SK-N-SH treated with all-trans-retinoic acid at 6 μM for 48 hours (cell line): ENCODE results near the gene EDEM1.
"Not testable (repeated sequence)": the region's sequence is repeated elsewhere in the genome, so short reads cannot be mapped to it uniquely, and the experiment has no call there.

ENCODE experiments used
- ATAC-seq: fragments of 200-7000 bp; cut with Tn5 transposase; 3 replicates; pipeline ENCODE4 v1.9.1; 2020; ENCODE audit warnings: mild to moderate bottlenecking, moderate library complexity
- ARNTL ChIP-seq: fragments of 450-650 bp; formaldehyde crosslinking; IDR thresholded peaks from 2 replicates; pipeline ENCODE4 v1.5.0; 2020; ENCODE audit warnings: low read depth, mild to moderate bottlenecking, moderate library complexity, borderline replicate concordance
- BACH2 ChIP-seq: fragments of 250-450 bp; sonication (Bioruptor Pico); IDR thresholded peaks from 2 replicates; pipeline ENCODE4 v1.9.0; 2021; ENCODE audit warnings: mild to moderate bottlenecking, borderline replicate concordance
- CSDC2 ChIP-seq: fragments of 250-450 bp; sonication (Bioruptor Pico); IDR thresholded peaks from 2 replicates; pipeline ENCODE4 v1.5.0; 2020; ENCODE audit warnings: mild to moderate bottlenecking, moderate library complexity
- ESRRG ChIP-seq: fragments of 250-450 bp; sonication (Bioruptor Pico); IDR thresholded peaks from 2 replicates; pipeline ENCODE4 v1.6.1; 2021; ENCODE audit warnings: mild to moderate bottlenecking
- GLIS3 ChIP-seq: fragments of 250-450 bp; sonication (Bioruptor Pico); IDR thresholded peaks from 2 replicates; pipeline ENCODE4 v1.5.0; 2020; ENCODE audit warnings: mild to moderate bottlenecking, moderate library complexity
- ISL1 ChIP-seq: fragments of 250-450 bp; sonication (Bioruptor Pico); IDR thresholded peaks from 2 replicates; pipeline ENCODE4 v2.1.2; 2022; ENCODE audit warnings: mild to moderate bottlenecking, moderate library complexity
- OSR1 ChIP-seq: fragments of 250-450 bp; sonication (Bioruptor Pico); IDR thresholded peaks from 2 replicates; pipeline ENCODE4 v1.8.0; 2022; ENCODE audit warnings: moderate library complexity, mild to moderate bottlenecking, inconsistent platforms
- RARB ChIP-seq: fragments of 250-450 bp; sonication (Bioruptor Pico); IDR thresholded peaks from 2 replicates; pipeline ENCODE4 v1.8.0; 2021; ENCODE audit warnings: mild to moderate bottlenecking, moderate library complexity
- TCF4 ChIP-seq: fragments of 250-450 bp; sonication (Bioruptor Pico); IDR thresholded peaks from 2 replicates; pipeline ENCODE4 v1.8.0; 2021; ENCODE audit warnings: mild to moderate bottlenecking, moderate library complexity, borderline replicate concordance
- TOX ChIP-seq: fragments of 250-450 bp; sonication (Bioruptor Pico); IDR thresholded peaks from 2 replicates; pipeline ENCODE4 v1.8.0; 2021; ENCODE audit warnings: mild to moderate bottlenecking, moderate library complexity, borderline replicate concordance
- ZC3H10 ChIP-seq: fragments of 250-450 bp; sonication (Bioruptor Pico); IDR thresholded peaks from 2 replicates; pipeline ENCODE4 v1.5.1; 2021; ENCODE audit warnings: mild to moderate bottlenecking, moderate library complexity
- ZFP3 ChIP-seq: fragments of 250-450 bp; sonication (Bioruptor Pico); IDR thresholded peaks from 2 replicates; pipeline ENCODE4 v1.5.0; 2020; ENCODE audit warnings: mild to moderate bottlenecking, moderate library complexity
- ZFP30 ChIP-seq: fragments of 450-650 bp; formaldehyde crosslinking; IDR thresholded peaks from 2 replicates; pipeline ENCODE4 v1.5.0; 2022; ENCODE audit warnings: mild to moderate bottlenecking, moderate library complexity
- ZNF565 ChIP-seq: fragments of 450-650 bp; formaldehyde crosslinking; conservative IDR thresholded peaks from 2 replicates; pipeline ENCODE4 v1.5.0; 2020; ENCODE audit warnings: low read depth, mild to moderate bottlenecking, moderate library complexity
- ZNF8 ChIP-seq: fragments of 450-650 bp; formaldehyde crosslinking; IDR thresholded peaks from 2 replicates; pipeline ENCODE4 v1.5.0; 2020; ENCODE audit warnings: mild to moderate bottlenecking, moderate library complexity
- TF ChIP-seq, protein P1 (sequence below): fragments of 250-450 bp; sonication (Bioruptor Pico); IDR thresholded peaks from 2 replicates; pipeline ENCODE4 v1.8.0; 2020; ENCODE audit warnings: mild to moderate bottlenecking, moderate library complexity, borderline replicate concordance
- TF ChIP-seq, protein P2 (sequence below): fragments of 250-450 bp; sonication (Bioruptor Pico); IDR thresholded peaks from 2 replicates; pipeline ENCODE4 v1.5.0; 2020; ENCODE audit warnings: mild to moderate bottlenecking, moderate library complexity
- TF ChIP-seq, protein P3 (sequence below): fragments of 250-450 bp; sonication (Bioruptor Pico); IDR thresholded peaks from 2 replicates; pipeline ENCODE4 v1.8.0; 2021; ENCODE audit warnings: low read depth, mild to moderate bottlenecking, moderate library complexity, borderline replicate concordance
- TF ChIP-seq, protein P4 (sequence below): fragments of 250-450 bp; sonication (Bioruptor Pico); IDR thresholded peaks from 2 replicates; pipeline ENCODE4 v1.5.1; 2020; ENCODE audit warnings: low read depth, mild to moderate bottlenecking, moderate library complexity
- TF ChIP-seq, protein P5 (sequence below): fragments of 250-450 bp; sonication (Bioruptor Pico); IDR thresholded peaks from 2 replicates; pipeline ENCODE4 v1.5.1; 2021; ENCODE audit warnings: mild to moderate bottlenecking, moderate library complexity

The EDEM1 gene

DNA sequence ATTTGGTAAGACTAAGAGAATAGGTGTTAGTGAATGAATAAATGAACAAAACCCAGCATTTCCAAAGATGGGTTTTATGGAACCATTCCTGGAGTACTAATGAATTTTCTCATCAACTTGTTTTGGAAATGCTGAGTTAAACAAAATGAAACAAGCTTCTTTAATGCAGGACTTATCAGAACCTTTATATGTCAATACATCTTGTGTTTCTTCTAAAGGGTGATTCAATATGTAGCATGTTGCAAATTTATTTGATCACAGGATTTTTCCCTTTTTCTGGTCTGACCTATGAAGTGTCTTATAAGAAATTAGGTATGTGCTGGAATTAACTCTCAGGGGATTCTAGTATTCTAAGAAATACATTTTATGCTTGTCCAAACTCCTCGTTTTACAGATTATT is 53.2 kb downstream of the EDEM1 start:
- no peak for ATAC-seq
- TF ChIP-seq OSR1 (no peak), ZNF8 (CRISPR knock-in tag) (no peak), GLIS3 (CRISPR knock-in tag) (no peak), TOX (CRISPR knock-in tag) (no peak), ZNF565 (CRISPR knock-in tag) (no peak), ESRRG (CRISPR knock-in tag) (no peak), ISL1 (CRISPR knock-in tag) (no peak), CSDC2 (CRISPR knock-in tag) (no peak)
- TF ChIP-seq, protein P1, sequence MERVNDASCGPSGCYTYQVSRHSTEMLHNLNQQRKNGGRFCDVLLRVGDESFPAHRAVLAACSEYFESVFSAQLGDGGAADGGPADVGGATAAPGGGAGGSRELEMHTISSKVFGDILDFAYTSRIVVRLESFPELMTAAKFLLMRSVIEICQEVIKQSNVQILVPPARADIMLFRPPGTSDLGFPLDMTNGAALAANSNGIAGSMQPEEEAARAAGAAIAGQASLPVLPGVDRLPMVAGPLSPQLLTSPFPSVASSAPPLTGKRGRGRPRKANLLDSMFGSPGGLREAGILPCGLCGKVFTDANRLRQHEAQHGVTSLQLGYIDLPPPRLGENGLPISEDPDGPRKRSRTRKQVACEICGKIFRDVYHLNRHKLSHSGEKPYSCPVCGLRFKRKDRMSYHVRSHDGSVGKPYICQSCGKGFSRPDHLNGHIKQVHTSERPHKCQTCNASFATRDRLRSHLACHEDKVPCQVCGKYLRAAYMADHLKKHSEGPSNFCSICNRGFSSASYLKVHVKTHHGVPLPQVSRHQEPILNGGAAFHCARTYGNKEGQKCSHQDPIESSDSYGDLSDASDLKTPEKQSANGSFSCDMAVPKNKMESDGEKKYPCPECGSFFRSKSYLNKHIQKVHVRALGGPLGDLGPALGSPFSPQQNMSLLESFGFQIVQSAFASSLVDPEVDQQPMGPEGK (CRISPR knock-in tag), result no peak
- TF ChIP-seq, protein P2, sequence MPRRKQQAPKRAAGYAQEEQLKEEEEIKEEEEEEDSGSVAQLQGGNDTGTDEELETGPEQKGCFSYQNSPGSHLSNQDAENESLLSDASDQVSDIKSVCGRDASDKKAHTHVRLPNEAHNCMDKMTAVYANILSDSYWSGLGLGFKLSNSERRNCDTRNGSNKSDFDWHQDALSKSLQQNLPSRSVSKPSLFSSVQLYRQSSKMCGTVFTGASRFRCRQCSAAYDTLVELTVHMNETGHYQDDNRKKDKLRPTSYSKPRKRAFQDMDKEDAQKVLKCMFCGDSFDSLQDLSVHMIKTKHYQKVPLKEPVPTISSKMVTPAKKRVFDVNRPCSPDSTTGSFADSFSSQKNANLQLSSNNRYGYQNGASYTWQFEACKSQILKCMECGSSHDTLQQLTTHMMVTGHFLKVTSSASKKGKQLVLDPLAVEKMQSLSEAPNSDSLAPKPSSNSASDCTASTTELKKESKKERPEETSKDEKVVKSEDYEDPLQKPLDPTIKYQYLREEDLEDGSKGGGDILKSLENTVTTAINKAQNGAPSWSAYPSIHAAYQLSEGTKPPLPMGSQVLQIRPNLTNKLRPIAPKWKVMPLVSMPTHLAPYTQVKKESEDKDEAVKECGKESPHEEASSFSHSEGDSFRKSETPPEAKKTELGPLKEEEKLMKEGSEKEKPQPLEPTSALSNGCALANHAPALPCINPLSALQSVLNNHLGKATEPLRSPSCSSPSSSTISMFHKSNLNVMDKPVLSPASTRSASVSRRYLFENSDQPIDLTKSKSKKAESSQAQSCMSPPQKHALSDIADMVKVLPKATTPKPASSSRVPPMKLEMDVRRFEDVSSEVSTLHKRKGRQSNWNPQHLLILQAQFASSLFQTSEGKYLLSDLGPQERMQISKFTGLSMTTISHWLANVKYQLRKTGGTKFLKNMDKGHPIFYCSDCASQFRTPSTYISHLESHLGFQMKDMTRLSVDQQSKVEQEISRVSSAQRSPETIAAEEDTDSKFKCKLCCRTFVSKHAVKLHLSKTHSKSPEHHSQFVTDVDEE (CRISPR knock-in tag), result no peak
- TF ChIP-seq, protein P3, sequence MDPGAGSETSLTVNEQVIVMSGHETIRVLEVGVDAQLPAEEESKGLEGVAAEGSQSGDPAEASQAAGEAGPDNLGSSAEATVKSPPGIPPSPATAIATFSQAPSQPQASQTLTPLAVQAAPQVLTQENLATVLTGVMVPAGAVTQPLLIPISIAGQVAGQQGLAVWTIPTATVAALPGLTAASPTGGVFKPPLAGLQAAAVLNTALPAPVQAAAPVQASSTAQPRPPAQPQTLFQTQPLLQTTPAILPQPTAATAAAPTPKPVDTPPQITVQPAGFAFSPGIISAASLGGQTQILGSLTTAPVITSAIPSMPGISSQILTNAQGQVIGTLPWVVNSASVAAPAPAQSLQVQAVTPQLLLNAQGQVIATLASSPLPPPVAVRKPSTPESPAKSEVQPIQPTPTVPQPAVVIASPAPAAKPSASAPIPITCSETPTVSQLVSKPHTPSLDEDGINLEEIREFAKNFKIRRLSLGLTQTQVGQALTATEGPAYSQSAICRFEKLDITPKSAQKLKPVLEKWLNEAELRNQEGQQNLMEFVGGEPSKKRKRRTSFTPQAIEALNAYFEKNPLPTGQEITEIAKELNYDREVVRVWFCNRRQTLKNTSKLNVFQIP (CRISPR knock-in tag), result no peak

DNA sequence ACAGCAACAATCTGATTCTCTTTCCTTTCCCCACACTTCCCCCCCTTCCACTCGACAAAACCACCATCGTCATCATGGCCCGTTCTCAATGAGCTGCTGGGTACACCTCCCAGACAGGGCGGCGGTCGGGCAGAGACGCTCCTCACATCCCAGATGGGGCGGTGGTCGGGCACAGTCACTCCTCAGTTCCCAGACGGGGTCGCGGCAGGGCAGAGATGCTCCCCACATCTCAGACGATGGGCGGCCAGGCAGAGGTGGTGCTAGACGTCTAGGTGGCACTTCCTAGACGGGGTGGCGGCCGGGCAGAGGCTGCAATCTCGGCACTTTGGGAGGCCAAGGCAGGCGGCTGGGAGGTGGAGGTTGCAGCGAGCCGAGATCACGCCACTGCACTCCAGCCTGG is 55.3 kb downstream of the EDEM1 start:
- ATAC-seq, result not testable (repeated sequence)

DNA sequence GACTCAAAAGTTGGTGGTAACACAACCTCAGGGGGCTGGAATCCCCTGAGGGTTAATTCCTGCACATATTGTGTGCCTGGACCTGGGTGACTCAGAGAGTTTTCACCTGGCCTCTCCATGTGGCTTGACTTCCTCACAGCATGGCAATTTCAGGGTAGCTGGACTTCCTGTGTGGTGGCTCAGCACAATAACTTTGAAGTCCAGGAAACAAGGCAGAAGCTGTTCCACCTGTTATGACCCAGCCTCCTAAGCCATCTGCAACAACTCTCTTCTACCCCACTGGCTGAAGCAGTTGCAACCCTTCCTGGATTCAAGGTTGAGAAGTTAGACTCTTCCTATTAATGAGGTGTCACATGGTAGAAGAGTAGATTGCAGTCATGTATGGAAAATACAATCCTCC is 58.4 kb downstream of the EDEM1 start:
- no peak for ATAC-seq
- TF ChIP-seq OSR1 (no peak), ZNF565 (CRISPR knock-in tag) (no peak), ISL1 (CRISPR knock-in tag) (no peak), ARNTL (CRISPR knock-in tag) (no peak), CSDC2 (CRISPR knock-in tag) (no peak)
- TF ChIP-seq, protein P3 (CRISPR knock-in tag), result no peak

DNA sequence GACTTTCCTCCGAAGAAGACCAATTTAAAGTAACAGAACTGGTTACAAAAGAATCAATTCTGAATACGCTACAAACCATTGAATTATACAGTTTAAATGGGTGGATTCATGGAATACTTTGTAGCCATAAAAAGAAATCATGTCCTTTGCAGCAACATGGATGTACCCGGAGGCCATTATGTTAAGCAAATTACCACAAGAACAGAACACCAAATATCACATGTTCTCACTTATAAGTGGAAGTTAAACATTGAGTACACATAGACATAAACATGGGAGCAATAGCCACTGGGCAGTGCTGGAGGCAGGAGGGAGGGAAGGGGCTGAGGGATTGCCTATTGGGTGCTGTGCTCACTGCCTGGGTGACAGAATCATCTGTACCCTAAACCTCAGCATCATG is 61.3 kb downstream of the EDEM1 start:
- no peak for ATAC-seq
- TF ChIP-seq ZFP30 (CRISPR knock-in tag) (no peak), ISL1 (CRISPR knock-in tag) (no peak), ZFP3 (CRISPR knock-in tag) (no peak), BACH2 (CRISPR knock-in tag) (no peak), RARB (CRISPR knock-in tag) (no peak), OSR1 (no peak), ZC3H10 (CRISPR knock-in tag) (no peak), TCF4 (no peak), ESRRG (CRISPR knock-in tag) (no peak), GLIS3 (CRISPR knock-in tag) (no peak), ZNF565 (CRISPR knock-in tag) (no peak)
- TF ChIP-seq, protein P4, sequence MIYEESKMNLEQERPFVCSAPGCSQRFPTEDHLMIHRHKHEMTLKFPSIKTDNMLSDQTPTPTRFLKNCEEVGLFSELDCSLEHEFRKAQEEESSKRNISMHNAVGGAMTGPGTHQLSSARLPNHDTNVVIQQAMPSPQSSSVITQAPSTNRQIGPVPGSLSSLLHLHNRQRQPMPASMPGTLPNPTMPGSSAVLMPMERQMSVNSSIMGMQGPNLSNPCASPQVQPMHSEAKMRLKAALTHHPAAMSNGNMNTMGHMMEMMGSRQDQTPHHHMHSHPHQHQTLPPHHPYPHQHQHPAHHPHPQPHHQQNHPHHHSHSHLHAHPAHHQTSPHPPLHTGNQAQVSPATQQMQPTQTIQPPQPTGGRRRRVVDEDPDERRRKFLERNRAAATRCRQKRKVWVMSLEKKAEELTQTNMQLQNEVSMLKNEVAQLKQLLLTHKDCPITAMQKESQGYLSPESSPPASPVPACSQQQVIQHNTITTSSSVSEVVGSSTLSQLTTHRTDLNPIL (CRISPR knock-in tag), result no peak
- TF ChIP-seq, protein P5, sequence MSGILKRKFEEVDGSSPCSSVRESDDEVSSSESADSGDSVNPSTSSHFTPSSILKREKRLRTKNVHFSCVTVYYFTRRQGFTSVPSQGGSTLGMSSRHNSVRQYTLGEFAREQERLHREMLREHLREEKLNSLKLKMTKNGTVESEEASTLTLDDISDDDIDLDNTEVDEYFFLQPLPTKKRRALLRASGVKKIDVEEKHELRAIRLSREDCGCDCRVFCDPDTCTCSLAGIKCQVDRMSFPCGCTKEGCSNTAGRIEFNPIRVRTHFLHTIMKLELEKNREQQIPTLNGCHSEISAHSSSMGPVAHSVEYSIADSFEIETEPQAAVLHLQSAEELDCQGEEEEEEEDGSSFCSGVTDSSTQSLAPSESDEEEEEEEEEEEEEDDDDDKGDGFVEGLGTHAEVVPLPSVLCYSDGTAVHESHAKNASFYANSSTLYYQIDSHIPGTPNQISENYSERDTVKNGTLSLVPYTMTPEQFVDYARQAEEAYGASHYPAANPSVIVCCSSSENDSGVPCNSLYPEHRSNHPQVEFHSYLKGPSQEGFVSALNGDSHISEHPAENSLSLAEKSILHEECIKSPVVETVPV (CRISPR knock-in tag), result no peak
- TF ChIP-seq, protein P2 (CRISPR knock-in tag), result no peak
